HG03103 (cell line): ENCODE data around the gene C12orf57.

Experiments used
- ATAC-seq: cut with Tn5 transposase; IDR thresholded peaks from one replicate; pipeline ENCODE4 v1.9.1; 2021; ENCODE audit warnings: low read depth; ENCODE audit not compliant: unreplicated experiment

Gene C12orf57

DNA sequence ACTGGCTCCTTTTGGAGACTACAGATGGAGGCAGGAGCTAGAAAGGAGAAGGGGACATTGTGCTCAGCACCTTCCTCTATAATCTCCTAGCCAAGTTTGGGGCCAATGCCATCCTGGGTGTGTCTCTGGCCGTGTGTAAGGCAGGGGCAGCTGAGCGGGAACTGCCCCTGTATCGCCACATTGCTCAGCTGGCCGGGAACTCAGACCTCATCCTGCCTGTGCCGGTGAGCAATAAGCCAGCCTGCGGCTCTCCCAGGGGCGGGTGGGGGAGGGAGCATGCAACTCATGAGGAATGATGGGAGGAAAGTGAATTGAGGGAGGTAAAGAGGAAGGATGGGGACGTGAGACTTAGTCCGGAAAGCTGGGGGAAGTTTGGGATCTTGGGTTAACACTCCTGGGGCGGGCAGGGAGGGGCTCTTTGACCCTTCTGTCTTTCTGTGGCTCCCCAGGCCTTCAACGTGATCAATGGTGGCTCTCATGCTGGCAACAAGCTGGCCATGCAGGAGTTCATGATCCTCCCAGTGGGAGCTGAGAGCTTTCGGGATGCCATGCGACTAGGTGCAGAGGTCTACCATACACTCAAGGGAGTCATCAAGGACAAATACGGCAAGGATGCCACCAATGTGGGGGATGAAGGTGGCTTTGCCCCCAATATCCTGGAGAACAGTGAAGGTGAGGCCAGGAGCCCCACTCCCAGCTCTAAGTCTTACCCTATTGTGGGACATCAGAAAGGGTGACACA, 26.2 kb upstream of the C12orf57 start:
- ATAC-seq = no peak

DNA sequence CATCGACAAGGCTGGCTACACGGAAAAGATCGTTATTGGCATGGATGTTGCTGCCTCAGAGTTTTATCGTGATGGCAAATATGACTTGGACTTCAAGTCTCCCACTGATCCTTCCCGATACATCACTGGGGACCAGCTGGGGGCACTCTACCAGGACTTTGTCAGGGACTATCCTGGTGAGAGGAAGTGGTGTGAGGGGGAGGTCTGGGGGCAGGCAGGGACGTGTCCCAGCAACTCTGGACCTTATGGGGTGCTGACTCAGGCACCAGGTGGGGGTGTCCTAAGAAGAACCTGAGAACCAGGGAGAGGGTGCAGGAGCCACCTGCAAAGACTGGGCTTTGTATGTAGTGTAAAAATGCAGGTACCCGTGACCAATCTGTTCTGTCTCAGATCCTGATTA, 24.2 kb upstream of the C12orf57 start:
- no peak for ATAC-seq

DNA sequence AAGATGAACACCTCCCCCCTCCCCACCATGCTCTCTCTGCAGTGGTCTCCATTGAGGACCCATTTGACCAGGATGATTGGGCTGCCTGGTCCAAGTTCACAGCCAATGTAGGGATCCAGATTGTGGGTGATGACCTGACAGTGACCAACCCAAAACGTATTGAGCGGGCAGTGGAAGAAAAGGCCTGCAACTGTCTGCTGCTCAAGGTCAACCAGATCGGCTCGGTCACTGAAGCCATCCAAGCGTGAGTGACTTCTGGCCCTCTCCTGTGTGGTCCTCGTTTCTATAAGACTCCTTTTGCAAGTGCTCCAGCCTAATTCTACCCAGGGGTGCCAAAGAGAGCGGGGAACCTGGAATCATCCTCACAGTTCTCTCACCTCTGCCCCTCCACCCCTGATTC, 22.3 kb upstream of the C12orf57 start:
- ATAC-seq = no peak

DNA sequence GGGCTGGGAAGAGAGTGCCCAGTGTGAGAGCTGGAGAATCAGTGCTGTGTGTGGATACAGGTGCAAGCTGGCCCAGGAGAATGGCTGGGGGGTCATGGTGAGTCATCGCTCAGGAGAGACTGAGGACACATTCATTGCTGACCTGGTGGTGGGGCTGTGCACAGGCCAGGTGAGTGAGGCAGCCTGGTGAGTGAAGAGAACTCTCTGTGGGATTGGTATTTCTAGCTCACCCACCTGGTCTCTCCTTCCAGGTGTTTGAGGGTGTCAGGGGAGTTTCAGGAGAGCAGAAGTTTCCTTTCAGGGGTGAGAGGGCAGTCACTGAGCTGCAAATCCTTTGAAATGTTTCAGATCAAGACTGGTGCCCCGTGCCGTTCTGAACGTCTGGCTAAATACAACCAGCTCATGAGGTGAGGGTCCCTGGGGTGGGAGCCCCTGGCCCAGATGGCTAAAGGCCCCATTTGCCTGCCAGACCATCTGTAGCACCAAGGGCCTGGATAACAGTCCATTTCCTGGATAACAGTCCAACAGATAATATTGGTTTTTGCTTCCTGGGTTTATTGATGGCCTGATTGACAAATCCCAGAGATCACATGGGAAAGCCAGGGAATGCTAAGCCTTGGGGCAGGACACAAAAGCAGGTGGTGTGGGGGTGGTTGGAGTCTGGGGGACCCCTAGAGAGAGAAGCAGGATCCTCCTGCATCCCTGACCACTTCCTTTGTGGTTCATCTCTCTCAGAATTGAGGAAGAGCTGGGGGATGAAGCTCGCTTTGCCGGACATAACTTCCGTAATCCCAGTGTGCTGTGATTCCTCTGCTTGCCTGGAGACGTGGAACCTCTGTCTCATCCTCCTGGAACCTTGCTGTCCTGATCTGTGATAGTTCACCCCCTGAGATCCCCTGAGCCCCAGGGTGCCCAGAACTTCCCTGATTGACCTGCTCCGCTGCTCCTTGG, 21.6 kb upstream of the C12orf57 start:
- ATAC-seq = no peak

DNA sequence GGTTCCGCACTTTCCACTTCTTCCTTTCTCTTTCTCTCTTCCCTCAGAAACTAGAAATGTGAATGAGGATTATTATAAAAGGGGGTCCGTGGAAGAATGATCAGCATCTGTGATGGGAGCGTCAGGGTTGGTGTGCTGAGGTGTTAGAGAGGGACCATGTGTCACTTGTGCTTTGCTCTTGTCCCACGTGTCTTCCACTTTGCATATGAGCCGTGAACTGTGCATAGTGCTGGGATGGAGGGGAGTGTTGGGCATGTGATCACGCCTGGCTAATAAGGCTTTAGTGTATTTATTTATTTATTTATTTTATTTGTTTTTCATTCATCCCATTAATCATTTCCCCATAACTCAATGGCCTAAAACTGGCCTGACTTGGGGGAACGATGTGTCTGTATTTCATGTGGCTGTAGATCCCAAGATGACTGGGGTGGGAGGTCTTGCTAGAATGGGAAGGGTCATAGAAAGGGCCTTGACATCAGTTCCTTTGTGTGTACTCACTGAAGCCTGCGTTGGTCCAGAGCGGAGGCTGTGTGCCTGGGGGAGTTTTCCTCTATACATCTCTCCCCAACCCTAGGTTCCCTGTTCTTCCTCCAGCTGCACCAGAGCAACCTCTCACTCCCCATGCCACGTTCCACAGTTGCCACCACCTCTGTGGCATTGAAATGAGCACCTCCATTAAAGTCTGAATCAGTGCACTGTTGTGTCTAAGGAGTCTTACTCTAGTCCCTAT, 20.7 kb upstream of the C12orf57 start:
- no peak for ATAC-seq

DNA sequence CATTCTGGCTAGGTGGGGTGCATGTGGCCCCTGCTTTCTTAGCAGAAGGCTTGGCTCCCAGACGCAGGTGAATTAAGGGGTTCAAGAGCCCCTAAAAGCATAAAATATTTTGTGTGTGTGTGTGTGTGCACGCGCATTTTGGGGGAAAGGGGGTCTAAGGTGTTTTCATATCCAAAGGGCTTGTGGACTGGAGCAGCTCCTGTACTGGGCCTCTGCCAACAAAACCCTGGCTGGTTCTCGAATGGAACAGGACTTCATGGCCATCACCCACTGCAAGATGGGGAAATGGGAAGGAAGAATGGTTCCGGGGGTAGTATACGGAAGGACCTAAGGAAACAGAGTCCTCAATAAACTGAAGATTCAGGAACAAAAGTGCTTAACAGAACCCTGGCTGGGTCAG, 20.0 kb upstream of the C12orf57 start:
- ATAC-seq = no peak

DNA sequence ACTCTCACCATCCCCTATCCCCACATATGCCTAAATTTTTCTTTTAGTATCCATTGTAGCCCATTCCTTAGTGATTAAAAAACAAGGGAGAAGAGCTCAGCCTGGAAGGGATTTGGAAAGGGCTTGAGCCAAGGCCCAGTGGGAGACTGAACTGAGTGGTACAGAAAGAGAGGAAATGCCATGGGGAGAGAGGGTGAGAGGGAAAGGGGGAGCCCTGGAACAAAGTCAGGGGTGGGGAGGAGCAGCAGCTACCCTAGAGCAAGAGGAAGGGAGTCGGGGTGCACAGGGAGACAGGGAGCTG, 18.6 kb upstream of the C12orf57 start:
- no peak for ATAC-seq

DNA sequence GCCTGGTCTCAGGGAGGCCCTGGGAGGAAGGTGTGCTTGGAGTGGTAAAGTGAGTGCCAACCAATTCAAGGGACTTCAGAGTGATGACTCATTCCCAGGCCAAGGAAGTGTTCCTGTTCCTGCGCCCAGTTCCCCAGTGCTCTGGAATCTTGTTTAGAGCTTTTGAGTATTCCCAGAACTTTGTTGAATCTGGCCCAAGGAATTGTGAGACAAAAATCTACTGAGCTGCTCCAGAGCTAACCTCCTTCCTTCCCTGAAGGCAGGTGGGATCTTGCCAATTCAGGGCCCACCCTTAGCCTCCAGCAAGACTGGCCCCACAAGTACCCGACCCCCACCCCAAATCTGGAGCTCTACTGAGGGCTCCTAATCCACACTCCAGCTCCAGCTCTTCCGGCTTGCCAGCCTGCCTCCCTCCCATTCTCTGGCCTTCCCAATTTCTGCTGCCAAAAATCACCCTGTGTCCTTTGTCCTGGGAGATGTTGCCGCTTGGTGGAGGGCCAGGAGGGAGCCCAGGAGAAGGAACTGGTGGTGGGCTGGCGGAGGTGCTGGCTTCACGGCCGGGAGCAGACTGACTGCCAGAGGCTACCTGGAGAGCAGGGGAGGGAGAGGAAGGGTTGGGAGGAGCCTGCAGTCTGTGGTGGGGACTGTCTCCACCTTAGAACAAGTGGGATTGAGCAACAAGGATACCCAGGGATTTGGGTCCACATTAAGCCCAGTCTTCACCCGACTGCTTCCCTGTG, 18.1 kb upstream of the C12orf57 start:
- ATAC-seq = no peak

DNA sequence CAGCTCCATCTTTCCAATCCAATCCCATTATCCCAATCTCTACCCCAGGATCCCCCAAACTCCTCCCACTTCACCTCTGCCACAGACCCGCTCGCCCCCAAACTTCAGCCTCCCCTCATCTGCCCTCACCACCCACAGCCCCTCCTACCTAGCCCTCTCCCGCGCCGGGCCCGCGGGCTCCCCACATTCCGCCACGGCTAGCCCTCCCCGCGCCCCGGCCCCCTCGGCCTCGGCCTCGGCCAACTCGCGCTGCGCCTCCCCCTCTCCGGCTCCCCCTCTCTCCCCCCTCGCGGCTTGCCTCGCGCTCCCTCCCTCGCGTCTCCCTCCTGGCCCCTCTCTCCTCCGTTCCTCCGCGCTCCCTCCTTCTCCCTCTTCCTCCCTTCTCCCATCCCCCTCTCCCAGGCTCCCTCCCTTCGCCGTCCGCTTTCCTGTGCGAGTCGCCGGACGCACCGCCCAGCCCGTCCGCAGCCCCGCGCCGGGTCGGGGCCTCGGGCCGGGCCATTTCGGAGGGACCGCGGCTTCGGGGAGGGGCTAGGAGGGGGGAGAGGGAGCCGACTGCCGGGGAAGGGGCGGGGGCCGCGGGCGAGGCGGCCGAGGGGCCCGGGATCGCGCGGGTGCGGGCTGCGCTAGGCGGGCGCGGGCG, 16.3 kb upstream of the C12orf57 start, which contains the start of gene ATN1:
Gene ATN1, plus strand, starts transcription at position 581 of the 643 bp plus-strand sequence. CDS start 6,043 bp downstream, outside the sequence.
- ATAC-seq = no peak

DNA sequence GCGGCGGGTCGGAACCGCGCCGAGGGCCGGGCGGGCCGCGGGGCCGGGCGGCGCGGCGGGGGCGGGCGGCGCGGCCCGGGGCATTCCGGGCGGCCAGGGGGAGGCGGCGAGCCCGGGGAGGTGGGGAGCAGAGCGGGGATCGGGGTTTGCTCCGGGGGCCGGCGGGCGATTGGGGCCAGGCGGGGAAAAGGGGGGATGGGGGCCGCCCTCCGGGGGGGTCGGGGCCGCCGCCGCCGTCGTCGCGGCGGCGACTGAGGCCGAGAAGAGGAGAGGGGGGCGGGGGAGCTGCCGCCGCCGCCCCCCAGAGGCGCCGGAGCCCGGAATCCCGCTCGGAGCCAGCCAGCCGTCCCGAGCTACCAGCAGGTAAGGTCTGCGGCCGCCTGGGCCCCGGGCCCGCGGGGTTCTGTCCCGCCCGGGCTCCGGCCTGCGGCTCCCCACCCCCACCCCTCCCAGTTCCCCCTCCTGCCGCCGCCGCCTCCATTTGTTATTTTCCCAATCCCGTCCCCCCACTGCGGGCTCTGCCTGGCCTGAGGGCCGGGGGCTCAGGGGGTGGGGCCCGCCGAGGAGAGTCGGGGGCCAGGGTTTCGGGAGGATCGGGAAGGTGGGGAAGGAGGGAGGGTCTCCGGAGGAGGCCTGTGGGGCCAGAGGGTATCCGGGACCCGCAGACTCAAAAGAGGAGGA, 15.7 kb upstream of the C12orf57 start:
- ATAC-seq = no peak

DNA sequence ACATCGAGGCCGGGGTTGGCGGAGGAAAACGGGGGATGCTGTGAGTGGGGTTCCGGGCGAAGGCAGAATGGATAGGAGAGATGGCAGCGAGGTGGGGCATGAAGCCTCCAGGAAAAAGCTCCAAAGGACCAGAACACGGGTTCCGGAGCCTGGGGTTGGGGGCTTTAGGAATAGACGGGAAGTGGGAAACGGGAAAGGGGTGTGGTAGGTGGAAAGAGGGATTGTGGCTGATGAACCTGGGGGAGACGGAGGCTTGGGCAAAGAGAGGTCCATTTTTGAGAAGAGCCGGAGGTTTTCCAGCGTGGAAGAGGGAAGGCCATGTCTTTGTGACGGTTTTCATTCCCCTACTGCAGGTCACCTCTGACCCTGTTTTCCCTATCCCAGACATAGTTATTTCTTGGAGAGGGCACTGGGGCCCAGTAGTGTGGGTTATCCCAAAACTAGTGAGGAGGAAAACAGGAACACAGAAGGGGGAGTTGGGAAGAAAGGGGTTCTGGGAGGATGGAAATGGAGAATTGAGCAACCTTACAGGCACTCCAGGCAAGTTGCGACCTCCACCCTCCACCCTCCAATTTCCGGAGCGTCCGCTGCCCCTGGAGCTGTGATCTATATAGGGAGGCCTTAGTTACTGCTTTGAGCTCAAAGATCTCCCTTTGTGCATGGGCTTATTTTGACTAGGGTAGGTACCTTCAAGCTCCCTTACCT, 15.0 kb upstream of the C12orf57 start:
- ATAC-seq = no peak

DNA sequence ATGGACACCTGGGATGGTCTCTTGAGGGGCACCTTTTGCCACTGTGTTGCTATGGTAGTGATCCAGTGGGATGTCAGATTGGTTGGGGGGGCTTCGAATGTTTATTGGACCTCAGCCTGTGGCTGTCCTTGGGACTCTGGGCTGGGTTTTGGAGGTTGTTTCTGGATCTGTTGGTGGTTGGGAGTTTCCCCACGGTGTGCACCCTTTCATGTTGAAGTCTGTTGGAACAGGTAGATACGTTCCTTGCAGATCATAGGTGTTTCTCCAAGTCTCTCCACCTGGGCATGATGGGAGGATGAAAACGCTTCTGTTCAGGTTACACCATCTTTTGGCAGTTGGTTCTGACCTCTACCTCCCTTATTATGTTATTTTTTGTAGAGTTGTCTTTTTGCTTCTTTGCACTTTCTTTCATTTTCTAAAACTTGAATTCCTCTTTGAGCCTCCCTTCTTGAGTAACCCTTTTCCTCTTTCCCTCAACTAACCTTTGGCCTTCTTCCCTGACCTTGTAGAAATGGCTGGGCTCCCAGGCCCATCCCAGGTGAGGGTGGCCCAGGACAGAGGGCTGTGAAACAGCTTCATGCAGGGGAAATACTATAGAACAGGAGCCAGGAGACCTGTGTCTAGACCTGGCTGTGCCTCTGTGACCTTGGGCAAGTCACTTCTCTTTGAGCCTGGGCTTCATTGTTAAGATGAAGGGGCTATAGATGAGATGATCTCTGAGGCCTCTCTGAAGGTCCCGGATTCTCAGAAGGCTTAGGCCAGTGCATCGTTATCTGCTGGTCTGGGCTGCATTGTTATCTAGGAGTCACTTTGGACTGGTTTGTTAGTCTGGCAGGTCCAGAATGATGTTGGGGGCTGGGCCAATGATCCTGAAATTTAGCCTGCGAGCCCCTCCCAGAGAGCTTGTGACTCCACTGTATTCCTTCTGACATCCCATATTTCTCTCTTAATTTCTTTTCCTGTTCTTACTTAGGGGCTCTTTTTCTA, 14.1 kb upstream of the C12orf57 start:
- ATAC-seq = no peak

DNA sequence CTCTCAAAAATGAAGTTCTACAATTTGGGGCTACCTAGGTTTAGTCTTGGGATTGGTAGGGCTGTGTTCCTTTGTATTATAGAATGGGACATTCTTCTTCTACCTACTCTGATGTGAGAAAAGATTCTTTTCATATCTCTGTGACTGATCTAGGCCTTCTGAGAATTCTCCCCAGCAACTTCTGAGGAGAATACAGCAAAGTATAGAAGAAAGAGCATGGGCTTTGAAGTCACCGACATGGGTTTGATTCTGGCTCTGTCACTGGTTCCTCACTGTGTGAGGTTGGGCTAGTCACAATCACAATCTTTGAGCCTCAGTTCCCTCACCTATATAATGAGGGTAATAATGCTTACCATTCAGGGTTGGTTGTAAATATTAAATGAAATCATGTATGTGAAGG, 11.1 kb upstream of the C12orf57 start:
- ATAC-seq = no peak

DNA sequence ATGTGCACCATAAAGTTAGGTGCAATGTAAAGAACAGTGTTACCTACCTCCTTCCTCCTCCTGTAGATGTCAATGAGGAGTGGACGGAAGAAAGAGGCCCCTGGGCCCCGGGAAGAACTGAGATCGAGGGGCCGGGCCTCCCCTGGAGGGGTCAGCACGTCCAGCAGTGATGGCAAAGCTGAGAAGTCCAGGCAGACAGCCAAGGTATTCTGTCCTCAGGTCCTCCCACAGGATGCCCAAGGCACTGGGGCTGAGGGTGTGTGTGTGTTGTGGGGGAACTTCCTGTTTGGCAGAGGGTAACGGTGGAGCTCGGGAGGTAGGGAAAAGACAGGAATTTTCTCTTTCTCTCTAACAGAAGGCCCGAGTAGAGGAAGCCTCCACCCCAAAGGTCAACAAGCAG, 9.7 kb upstream of the C12orf57 start:
- ATAC-seq = no peak

DNA sequence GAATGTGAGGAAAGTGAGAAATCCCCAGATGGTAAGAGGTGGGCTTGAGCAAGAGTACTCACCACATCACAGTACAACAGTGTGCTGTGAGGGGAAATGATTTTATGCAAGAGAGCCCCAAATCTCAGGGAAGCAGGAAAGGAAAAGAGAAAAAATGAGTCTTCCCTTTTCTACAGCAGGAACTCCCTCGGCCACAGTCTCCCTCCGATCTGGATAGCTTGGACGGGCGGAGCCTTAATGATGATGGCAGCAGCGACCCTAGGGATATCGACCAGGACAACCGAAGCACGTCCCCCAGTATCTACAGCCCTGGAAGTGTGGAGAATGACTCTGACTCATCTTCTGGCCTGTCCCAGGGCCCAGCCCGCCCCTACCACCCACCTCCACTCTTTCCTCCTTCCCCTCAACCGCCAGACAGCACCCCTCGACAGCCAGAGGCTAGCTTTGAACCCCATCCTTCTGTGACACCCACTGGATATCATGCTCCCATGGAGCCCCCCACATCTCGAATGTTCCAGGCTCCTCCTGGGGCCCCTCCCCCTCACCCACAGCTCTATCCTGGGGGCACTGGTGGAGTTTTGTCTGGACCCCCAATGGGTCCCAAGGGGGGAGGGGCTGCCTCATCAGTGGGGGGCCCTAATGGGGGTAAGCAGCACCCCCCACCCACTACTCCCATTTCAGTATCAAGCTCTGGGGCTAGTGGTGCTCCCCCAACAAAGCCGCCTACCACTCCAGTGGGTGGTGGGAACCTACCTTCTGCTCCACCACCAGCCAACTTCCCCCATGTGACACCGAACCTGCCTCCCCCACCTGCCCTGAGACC, 8.2 kb upstream of the C12orf57 start:
- no peak for ATAC-seq

DNA sequence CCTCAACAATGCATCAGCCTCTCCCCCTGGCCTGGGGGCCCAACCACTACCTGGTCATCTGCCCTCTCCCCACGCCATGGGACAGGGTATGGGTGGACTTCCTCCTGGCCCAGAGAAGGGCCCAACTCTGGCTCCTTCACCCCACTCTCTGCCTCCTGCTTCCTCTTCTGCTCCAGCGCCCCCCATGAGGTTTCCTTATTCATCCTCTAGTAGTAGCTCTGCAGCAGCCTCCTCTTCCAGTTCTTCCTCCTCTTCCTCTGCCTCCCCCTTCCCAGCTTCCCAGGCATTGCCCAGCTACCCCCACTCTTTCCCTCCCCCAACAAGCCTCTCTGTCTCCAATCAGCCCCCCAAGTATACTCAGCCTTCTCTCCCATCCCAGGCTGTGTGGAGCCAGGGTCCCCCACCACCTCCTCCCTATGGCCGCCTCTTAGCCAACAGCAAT, 7.6 kb upstream of the C12orf57 start:
- ATAC-seq = no peak
